ENCODE results near the gene SLCO4A1.

GRCh38 chr20:62606016-62606415 lies 36.3 kb upstream of the SLCO4A1 start:
- TF ChIP-seq XRCC3 (IDR thresholded peaks at IDR 0.05) (no peak), HDAC6 (IDR thresholded peaks at IDR 0.05; ENCODE audit: low read depth, low read length) (no peak), ZFP36 (IDR thresholded peaks at IDR 0.05; ENCODE audit: low read depth, low read length, partially characterized antibody) (no peak), CHD4 (IDR thresholded peaks at IDR 0.05; ENCODE audit: insufficient read depth, insufficient replicate concordance, low read depth, low read length, poor library complexity, severe bottlenecking) (no peak), CHAMP1 (IDR thresholded peaks at IDR 0.05) (no peak), NRF1 (conservative IDR thresholded peaks at IDR 0.05 in 1 of 2, IDR thresholded peaks at IDR 0.05 in 1 of 2) (no peak), MCM7 (IDR thresholded peaks at IDR 0.05) (no peak), CTCF (IDR thresholded peaks at IDR 0.05 in 2 of 3, conservative IDR thresholded peaks at IDR 0.05 in 1 of 3; ENCODE audit: insufficient read depth in 2 of 3, low read depth in 1 of 3, low read length in 3 of 3) (no peak), ZNF445 (CRISPR knock-in tag; IDR thresholded peaks at IDR 0.05; ENCODE audit: low read depth) (no peak), ZBTB7A (IDR thresholded peaks at IDR 0.05; ENCODE audit: borderline replicate concordance, control insufficient read depth, low read depth, low read length) (no peak), ILF3 (IDR thresholded peaks at IDR 0.05; ENCODE audit: borderline replicate concordance) (no peak), POLR3A (IDR thresholded peaks at IDR 0.05; ENCODE audit: borderline replicate concordance, extremely low read depth, insufficient read depth, insufficient read length) (no peak), ELF4 (CRISPR knock-in tag; IDR thresholded peaks at IDR 0.05) (no peak), RFX5 (IDR thresholded peaks at IDR 0.05; ENCODE audit: low read depth, low read length) (no peak)

Data from K562 (cell line).